Neural cell (in vitro differentiated cells): ENCODE measurements around the gene CTDNEP1.

ENCODE experiments used
- TF ChIP-seq, protein P1 (sequence below): fragments of 450-650 bp; IDR thresholded peaks from 2 replicates; pipeline ENCODE4 v1.5.1; 2014; ENCODE audit warnings: antibody characterized with exemption, mild to moderate bottlenecking, moderate library complexity; ENCODE audit not compliant: poor library complexity, severe bottlenecking
- TF ChIP-seq, protein P2 (sequence below): IDR thresholded peaks from 2 replicates; pipeline ENCODE4 v1.6.1; 2012; ENCODE audit warnings: borderline replicate concordance

DNA sequence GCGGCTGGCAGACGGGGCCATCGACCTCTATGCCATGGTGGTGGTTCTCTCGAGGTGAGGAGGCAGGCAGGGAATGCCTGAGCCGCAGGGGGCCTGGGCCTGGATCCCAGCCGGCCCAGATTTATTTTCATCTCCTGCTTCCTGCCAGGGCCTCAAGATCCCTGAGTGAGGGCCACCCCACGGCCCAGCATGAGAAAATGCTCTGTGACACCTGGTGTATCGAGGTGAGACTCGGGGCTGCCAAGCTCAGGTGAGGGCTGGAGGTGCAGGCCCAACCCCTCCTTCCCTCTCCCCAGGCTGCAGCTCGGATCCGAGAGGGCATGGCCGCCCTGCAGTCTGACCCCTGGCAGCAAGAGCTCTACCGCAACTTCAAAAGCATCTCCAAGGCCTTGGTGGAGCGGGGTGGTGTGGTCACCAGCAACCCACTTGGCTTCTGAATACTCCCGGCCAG is 26.8 kb downstream of the CTDNEP1 start:
- TF ChIP-seq, protein P1, sequence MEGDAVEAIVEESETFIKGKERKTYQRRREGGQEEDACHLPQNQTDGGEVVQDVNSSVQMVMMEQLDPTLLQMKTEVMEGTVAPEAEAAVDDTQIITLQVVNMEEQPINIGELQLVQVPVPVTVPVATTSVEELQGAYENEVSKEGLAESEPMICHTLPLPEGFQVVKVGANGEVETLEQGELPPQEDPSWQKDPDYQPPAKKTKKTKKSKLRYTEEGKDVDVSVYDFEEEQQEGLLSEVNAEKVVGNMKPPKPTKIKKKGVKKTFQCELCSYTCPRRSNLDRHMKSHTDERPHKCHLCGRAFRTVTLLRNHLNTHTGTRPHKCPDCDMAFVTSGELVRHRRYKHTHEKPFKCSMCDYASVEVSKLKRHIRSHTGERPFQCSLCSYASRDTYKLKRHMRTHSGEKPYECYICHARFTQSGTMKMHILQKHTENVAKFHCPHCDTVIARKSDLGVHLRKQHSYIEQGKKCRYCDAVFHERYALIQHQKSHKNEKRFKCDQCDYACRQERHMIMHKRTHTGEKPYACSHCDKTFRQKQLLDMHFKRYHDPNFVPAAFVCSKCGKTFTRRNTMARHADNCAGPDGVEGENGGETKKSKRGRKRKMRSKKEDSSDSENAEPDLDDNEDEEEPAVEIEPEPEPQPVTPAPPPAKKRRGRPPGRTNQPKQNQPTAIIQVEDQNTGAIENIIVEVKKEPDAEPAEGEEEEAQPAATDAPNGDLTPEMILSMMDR = no peak
- TF ChIP-seq, protein P2, sequence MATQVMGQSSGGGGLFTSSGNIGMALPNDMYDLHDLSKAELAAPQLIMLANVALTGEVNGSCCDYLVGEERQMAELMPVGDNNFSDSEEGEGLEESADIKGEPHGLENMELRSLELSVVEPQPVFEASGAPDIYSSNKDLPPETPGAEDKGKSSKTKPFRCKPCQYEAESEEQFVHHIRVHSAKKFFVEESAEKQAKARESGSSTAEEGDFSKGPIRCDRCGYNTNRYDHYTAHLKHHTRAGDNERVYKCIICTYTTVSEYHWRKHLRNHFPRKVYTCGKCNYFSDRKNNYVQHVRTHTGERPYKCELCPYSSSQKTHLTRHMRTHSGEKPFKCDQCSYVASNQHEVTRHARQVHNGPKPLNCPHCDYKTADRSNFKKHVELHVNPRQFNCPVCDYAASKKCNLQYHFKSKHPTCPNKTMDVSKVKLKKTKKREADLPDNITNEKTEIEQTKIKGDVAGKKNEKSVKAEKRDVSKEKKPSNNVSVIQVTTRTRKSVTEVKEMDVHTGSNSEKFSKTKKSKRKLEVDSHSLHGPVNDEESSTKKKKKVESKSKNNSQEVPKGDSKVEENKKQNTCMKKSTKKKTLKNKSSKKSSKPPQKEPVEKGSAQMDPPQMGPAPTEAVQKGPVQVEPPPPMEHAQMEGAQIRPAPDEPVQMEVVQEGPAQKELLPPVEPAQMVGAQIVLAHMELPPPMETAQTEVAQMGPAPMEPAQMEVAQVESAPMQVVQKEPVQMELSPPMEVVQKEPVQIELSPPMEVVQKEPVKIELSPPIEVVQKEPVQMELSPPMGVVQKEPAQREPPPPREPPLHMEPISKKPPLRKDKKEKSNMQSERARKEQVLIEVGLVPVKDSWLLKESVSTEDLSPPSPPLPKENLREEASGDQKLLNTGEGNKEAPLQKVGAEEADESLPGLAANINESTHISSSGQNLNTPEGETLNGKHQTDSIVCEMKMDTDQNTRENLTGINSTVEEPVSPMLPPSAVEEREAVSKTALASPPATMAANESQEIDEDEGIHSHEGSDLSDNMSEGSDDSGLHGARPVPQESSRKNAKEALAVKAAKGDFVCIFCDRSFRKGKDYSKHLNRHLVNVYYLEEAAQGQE = no peak
